H1 (cell line): Measurements from ENCODE around the gene SYNCRIP. TPM values are rescaled to one million over a fixed set of nuclear protein-coding genes. Genes with fewer than 3 reads are reported as not detected.

Source experiments
- BACH1 ChIP-seq: IDR thresholded peaks from 2 replicates; pipeline ENCODE4 v1.6.1; 2012; ENCODE audit warnings: low read length, improper control_type of control experiment
- CHD2 ChIP-seq: IDR thresholded peaks from 2 replicates; pipeline ENCODE4 v1.6.1; 2012; ENCODE audit warnings: low read length, improper control_type of control experiment
- CHD7 ChIP-seq: fragments of 300-600 bp; sonication (generic); IDR thresholded peaks from 2 replicates; pipeline ENCODE4 v1.7.1; 2012; ENCODE audit warnings: low read length, moderate library complexity, mild to moderate bottlenecking, inconsistent platforms; ENCODE audit not compliant: insufficient replicate concordance
- CREB1 ChIP-seq: IDR thresholded peaks from 2 replicates; pipeline ENCODE4 v1.6.1; 2012; ENCODE audit warnings: inconsistent platforms
- CTCF ChIP-seq, 3 experiments: IDR thresholded peaks; 1 replicate in 2 of 3; 2 replicates in 1 of 3; pipeline versions ENCODE4 v1.5.1 to v1.6.1; 2011; ENCODE audit warnings: low read length in 3 of 3, mild to moderate bottlenecking in 3 of 3, inconsistent platforms in 2 of 3, low read depth in 1 of 3, moderate library complexity in 1 of 3; ENCODE audit not compliant: insufficient read depth in 1 of 3; ENCODE audit errors: control extremely low read depth in 1 of 3
- FOSL1 ChIP-seq: IDR thresholded peaks from 2 replicates; pipeline ENCODE4 v1.6.1; 2011; ENCODE audit warnings: mild to moderate bottlenecking, low read depth, low read length, moderate library complexity; ENCODE audit not compliant: insufficient read depth
- HDAC6 ChIP-seq: IDR thresholded peaks from one replicate; pipeline ENCODE4 v1.7.1; 2012; ENCODE audit warnings: low read depth, mild to moderate bottlenecking, inconsistent platforms, low read length, moderate library complexity
- PHF8 ChIP-seq: fragments of 200-600 bp; sonication (generic); conservative IDR thresholded peaks from 2 replicates; pipeline ENCODE4 v1.7.1; 2012; ENCODE audit warnings: low read depth, mild to moderate bottlenecking, inconsistent platforms, low read length, moderate library complexity
- POLR2A ChIP-seq, 2 experiments: IDR thresholded peaks; 1 replicate in 1 of 2; 2 replicates in 1 of 2; pipeline ENCODE4 v1.6.1; 2011; ENCODE audit warnings: low read depth in 2 of 2, low read length in 2 of 2, mild to moderate bottlenecking in 2 of 2; ENCODE audit errors: control extremely low read depth in 1 of 2
- POLR2AphosphoS5 ChIP-seq: IDR thresholded peaks from 2 replicates; pipeline ENCODE4 v1.6.1; 2011; ENCODE audit warnings: low read depth, low read length
- TBP ChIP-seq: IDR thresholded peaks from 2 replicates; pipeline ENCODE4 v1.6.1; 2011; ENCODE audit warnings: low read depth, low read length, improper control_type of control experiment
- polyA plus RNA-seq, 7 experiments: library from polyadenylated mRNA; depleted of rRNA in 3 of 7; stranded (reverse) in 5 of 7; unstranded in 2 of 7; fragments of >200 nt in 5 of 7; fragments of 200-250 nt in 2 of 7; gene quantifications; 1 replicate in 5 of 7; 2 replicates in 1 of 7; 4 replicates in 1 of 7; pipeline versions ENCODE4 v1.2.1 to v1.2.3, GENCODE V29; 2011 to 2013; ENCODE audit warnings: missing spikeins in 2 of 7, mixed read lengths in 2 of 7
- total RNA-seq: library from RNA; stranded (reverse); fragmentation: NEBNext Ultra II Directional; extraction: Animal tissue kit (Norgen Biotek cat#: 25700); gene quantifications from 2 replicates; pipeline ENCODE4 v1.2.1, GENCODE V29; 2021

The SYNCRIP gene
- total and polyA plus RNA-seq, 2 of the 8 experiments (the other 6 are each of a cell fraction or from before 2014, with no cell fraction given), result 16.8 to 219 TPM

GRCh38 chr6:85580878-85581267 lies 61.8 kb downstream of the SYNCRIP start (continued):
- no peak for TF ChIP-seq CHD7
- no peak for TF ChIP-seq CHD2
- TF ChIP-seq PHF8, result no peak
- TF ChIP-seq CREB1, result no peak
- TF ChIP-seq CTCF (IDR thresholded peaks at IDR 0.05; ENCODE audit: control extremely low read depth in 1 of 3, insufficient read depth in 1 of 3, low read depth in 1 of 3, low read length in 3 of 3), result peak in 1 of 3 experiments; percentile 8; a peak in 1 of 4 replicates
- no peak for TF ChIP-seq FOSL1
- TF ChIP-seq HDAC6, result no peak
- peak; percentile 60; the same call in 1 of the 2 replicates for TF ChIP-seq BACH1
- TF ChIP-seq TBP, result no peak
- TF ChIP-seq POLR2A (IDR thresholded peaks at IDR 0.05; ENCODE audit: control extremely low read depth in 1 of 2, low read depth in 2 of 2, low read length in 2 of 2), result no peak
- TF ChIP-seq POLR2AphosphoS5, result no peak
